CD4-positive, alpha-beta T cell treated with Interleukin-6 for 4 hours (primary cell): ENCODE data around the gene TMPRSS13.
"Not testable (repeated sequence)": the region's sequence is repeated elsewhere in the genome, so short reads cannot be mapped to it uniquely, and the experiment has no call there.

Experiments used
- DNase-seq: peaks from one replicate; pipeline ENCODE4 v3.0.0-alpha.2; 2020; ENCODE audit warnings: mixed read lengths

Gene TMPRSS13

GRCh38 chr11:117929142-117929915 is at the start of gene TMPRSS13:
TMPRSS13 (minus strand) TSS chr11:117929402; CDS start chr11:117929307, 95 bp downstream.
- no peak for DNase-seq

DNA sequence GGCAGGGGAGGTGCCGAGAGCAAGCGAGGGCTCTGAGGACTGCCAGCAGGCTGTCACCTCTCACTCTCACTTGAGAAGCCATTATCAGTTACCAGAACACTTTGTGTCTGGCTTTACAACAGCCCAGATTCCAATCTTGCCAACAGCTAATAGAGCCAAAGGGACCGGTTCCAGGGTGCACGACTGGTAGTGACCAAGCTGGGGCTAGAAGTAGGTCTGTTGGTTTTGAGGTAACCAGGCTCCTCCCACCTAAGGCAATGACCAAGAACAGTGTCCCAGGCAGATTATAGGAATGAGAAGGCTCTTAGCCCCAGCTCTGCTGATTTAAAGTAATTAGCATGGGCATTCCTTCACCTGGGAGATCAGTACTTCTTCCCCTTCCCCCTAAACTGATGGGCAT is 49.8 kb upstream of the TMPRSS13 start:
- DNase-seq: no peak

GRCh38 chr11:117978291-117978910 is 49.2 kb upstream of the TMPRSS13 start:
- DNase-seq: not testable (repeated sequence)

- DNase-seq: peak; percentile 34
Observed at GRCh38 chr11:117977612-117978264, 48.5 kb upstream of the TMPRSS13 start.

DNA sequence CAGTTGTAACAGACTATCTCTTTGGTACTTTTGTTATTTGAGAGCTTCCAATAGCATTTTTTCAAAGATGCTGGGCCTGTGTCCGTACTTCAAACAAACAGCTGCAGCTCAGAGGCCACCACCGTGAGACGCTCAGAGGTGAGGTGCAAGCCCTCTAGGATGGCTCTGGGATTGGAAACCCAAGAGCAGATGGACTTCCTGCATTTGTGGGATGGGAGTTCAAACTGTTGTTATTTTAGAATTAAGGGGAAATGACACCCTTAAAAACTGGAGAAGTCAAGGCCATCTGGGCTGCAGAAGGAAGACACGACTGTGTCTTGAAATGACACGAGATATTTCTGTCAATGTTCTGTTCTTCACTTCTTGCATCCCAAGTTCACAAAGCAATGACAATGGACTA is 47.8 kb upstream of the TMPRSS13 start:
- no peak for DNase-seq

- DNase-seq: no peak
Observed at GRCh38 chr11:117976445-117976844, 47.2 kb upstream of the TMPRSS13 start.

DNA sequence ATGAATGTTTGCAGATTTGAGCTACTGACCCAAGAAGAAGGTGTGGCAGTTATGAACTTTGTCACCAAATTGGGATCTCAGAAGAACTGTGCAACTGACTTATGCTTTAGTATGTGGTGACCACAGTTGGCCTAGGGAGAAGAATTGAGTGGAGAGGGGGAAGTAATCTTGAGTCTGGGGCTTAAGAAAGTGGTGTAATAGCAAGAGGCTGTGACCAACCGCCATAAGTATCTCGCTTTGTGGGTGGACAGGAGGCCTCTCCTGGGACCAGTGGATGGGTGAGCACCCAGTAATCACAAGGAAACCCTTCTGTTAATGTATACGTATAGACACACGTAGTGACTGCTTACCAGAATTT is 44.3 kb upstream of the TMPRSS13 start:
- DNase-seq: no peak

GRCh38 chr11:117972629-117973502 is 43.7 kb upstream of the TMPRSS13 start:
- no peak for DNase-seq

DNA sequence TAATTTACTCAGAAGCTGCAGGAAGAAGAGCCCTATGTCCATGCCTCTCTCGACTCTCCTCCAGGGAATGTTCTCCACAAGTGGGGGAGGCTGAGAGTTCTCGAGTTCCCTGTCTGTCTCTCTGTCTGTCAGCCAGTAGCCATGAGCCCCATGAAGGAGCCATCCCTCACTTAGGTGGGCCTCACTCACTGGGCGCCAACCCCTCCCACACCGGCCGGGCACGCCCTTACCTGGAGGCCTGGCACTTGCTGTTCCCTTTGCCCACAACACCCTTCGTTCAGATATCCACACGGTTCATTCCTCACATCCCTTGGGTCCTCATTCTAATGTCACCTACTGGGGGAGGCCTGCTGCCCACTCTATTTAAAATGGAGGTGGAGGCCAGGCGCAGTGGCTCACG is 42.8 kb upstream of the TMPRSS13 start:
- DNase-seq: no peak

- peak; percentile 49 for DNase-seq
Observed at GRCh38 chr11:117970400-117971024, 41.3 kb upstream of the TMPRSS13 start.

GRCh38 chr11:117969160-117969991 is 40.2 kb upstream of the TMPRSS13 start:
- DNase-seq: no peak

DNA sequence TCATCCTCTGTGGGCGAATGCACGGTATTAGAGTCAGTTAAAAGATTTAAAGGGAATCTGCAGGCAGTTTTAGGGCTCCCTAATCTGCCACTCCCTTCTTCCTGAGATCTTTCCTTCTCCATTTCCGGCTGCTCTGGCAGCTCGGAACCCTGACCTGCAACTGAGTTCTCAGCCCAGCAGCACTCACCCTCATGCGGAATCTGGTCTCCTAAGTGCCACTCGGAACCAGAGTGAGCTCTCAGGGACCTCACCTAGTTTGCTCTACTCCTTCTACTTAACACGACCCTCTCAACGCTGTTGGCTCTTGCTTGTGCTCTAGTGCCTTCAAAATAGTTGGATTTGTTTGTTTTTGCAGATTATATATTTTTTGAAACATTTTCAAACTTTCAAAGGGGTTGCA is 37.7 kb upstream of the TMPRSS13 start:
- DNase-seq: no peak

- no peak for DNase-seq
Observed at GRCh38 chr11:117962826-117963225, 33.6 kb upstream of the TMPRSS13 start.

- DNase-seq: no peak
Observed at GRCh38 chr11:117961896-117962295, 32.7 kb upstream of the TMPRSS13 start.

DNA sequence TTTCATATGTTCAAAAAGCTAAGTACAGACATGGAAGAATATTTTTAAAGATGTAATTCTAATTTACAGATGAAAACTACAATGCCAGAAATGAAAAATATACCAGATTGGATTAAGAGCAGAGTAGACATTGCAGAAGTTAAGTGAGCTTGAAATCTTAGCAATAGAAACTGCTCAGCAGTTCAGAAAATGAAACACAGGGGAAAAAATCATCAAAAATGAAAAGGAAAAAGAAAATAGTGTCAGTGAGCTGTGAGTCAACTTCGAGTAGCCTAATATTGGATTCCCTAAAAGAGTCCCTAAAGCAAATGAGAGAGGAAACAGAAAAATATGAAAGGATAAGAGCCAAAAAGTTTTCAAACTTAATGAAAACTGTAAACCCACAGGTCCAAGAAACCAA is 31.2 kb upstream of the TMPRSS13 start:
- no peak for DNase-seq

- no peak for DNase-seq
Observed at GRCh38 chr11:117959438-117960149, 30.4 kb upstream of the TMPRSS13 start.

DNA sequence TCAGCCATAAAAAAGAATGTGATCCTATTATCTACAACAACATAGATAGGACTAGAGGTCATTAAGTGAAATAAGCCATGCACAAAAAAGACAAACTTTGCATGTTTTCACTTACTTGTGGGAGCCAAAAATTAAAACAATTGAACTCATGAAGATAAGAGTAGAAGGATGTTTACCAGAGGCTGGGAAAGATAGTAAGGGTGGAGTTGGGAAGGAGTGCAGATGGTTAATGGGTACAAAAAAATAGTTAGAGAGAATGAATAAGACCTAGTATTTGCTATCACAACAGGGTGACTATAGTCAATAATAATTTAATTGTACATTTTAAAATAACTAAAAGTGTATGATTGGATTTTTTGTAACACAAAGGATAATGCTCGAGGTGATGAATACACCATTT is 29.7 kb upstream of the TMPRSS13 start:
- DNase-seq: no peak

DNA sequence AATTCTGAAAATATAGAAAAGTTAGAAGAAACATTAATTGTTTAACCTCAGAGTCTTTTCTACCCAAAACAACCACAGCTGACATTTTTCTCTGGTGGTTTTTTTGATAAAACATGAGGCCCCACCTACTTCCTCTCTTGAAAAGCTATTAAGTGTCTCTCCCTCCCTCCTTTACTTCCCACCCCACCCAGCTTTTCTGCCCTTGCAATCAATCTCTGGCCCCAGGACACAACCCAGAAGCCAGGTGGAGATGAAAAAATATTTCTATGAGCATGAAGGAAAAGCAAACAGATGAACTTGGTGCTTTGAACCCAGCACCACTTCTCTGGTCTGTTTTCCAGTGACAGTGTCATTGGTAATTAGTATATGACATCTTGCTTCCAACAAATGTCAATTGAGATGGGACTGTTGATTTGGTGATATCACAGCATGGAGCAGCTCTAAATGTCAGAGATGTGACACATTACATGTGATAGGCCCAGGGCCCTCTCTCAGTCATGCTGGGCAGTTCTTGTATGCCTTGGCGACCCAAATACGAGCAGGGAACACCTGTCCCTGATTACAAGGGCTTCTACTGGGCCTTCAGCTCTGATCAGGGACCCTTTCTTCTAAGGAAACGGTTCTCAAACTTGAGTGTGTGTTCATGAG is 23.9 kb upstream of the TMPRSS13 start:
- peak; percentile 51 for DNase-seq

GRCh38 chr11:117950993-117951961 is 22.1 kb upstream of the TMPRSS13 start:
- DNase-seq: peak; percentile 72
